Epithelial cell of umbilical artery (primary cell): Measurements from ENCODE around the gene CETN1. TPM values are rescaled to one million over a fixed set of nuclear protein-coding genes. Genes with fewer than 3 reads are reported as not detected.

Source experiments
- total RNA-seq: library from RNA; depleted of rRNA; stranded (reverse); fragments of >200 nt; gene quantifications from 2 replicates; pipeline ENCODE4 v1.2.3, GENCODE V29; 2014

CETN1 gene
- total RNA-seq: not detected in 2 replicates

GRCh38 chr18:580154-580553, at the start of gene CETN1:
CETN1 (plus strand) TSS chr18:580380; CDS start chr18:580409, 29 bp downstream.

Other genes with a start within 250 kb of the CETN1 start
- 27.1 and 27.9 TPM in 2 replicates for gene COLEC12, start 79.7 kb upstream of the CETN1 start, total RNA-seq
- gene CLUL1, start 16.6 kb downstream of the CETN1 start, total RNA-seq: not detected in 2 replicates
- gene TYMS, start 77.3 kb downstream of the CETN1 start, total RNA-seq: 23.6 and 32.5 TPM in 2 replicates
- gene ENOSF1, start 132.2 kb downstream of the CETN1 start, total RNA-seq: 22.1 and 40.6 TPM in 2 replicates
- gene YES1, start 231.9 kb downstream of the CETN1 start, total RNA-seq: 189 and 380 TPM in 2 replicates